Liver (tissue), 9 donors: ENCODE results near the gene ADGRD1. TPM values are rescaled to one million over a fixed set of nuclear protein-coding genes. Genes with fewer than 3 reads are reported as not detected.

ENCODE experiments used
- DNase-seq: peaks from one replicate; pipeline ENCODE4 v3.0.0-alpha.2; 2017; ENCODE audit warnings: low spot score
- H3K27ac ChIP-seq, 2 donors: one replicate each; pipeline ENCODE4 v1.7.0; 2013; ENCODE audit warnings: inconsistent platforms in 2 of 2, low read length in 2 of 2, control low read depth in 1 of 2, low read depth in 1 of 2, mild to moderate bottlenecking in 1 of 2
- H3K27me3 ChIP-seq, 4 donors: one replicate each; pipeline versions ENCODE4 v1.6.1 to v1.7.0; 2013; ENCODE audit warnings: low read length in 3 of 4, inconsistent platforms in 1 of 4, mild to moderate bottlenecking in 1 of 4, moderate library complexity in 1 of 4; ENCODE audit not compliant: control insufficient read depth in 4 of 4, insufficient read depth in 4 of 4
- H3K36me3 ChIP-seq, 4 donors: one replicate each; pipeline versions ENCODE4 v1.6.1 to v1.7.0; 2013; ENCODE audit warnings: low read length in 3 of 4, mild to moderate bottlenecking in 3 of 4, low read depth in 1 of 4, moderate library complexity in 1 of 4; ENCODE audit not compliant: control insufficient read depth in 4 of 4, insufficient read depth in 3 of 4
- H3K4me1 ChIP-seq, 4 donors: one replicate each; pipeline versions ENCODE4 v1.6.1 to v1.7.0; 2013; ENCODE audit warnings: low read length in 3 of 4, mild to moderate bottlenecking in 3 of 4, moderate library complexity in 1 of 4; ENCODE audit not compliant: control insufficient read depth in 4 of 4, insufficient read depth in 4 of 4
- H3K4me3 ChIP-seq, 3 donors: one replicate each; pipeline versions ENCODE4 v1.6.1 to v1.7.0; 2013; ENCODE audit warnings: low read length in 3 of 3, control low read depth in 1 of 3, low read depth in 1 of 3, mild to moderate bottlenecking in 1 of 3
- H3K9ac ChIP-seq, 2 donors: one replicate each; pipeline ENCODE4 v1.7.0; 2013; ENCODE audit warnings: low read length in 2 of 2, mild to moderate bottlenecking in 2 of 2, moderate library complexity in 2 of 2, control low read depth in 1 of 2, low read depth in 1 of 2
- H3K9me3 ChIP-seq, 4 donors: one replicate each; pipeline versions ENCODE4 v1.6.1 to v1.7.0; 2013; ENCODE audit warnings: low read length in 3 of 4; ENCODE audit not compliant: control insufficient read depth in 4 of 4
- ATF3 ChIP-seq: IDR thresholded peaks from 2 replicates; pipeline ENCODE4 v1.6.1; 2016; ENCODE audit warnings: antibody characterized with exemption
- EGR1 ChIP-seq, 2 donors: IDR thresholded peaks; 2 replicates each; pipeline ENCODE4 v1.6.1; 2016 to 2018; ENCODE audit warnings: antibody characterized with exemption in 2 of 2, low read depth in 2 of 2
- FOXA1 ChIP-seq: IDR thresholded peaks from 2 replicates; pipeline ENCODE4 v1.6.1; 2016; ENCODE audit warnings: antibody characterized with exemption
- GABPA ChIP-seq, 2 donors: IDR thresholded peaks in 1 of 2; conservative IDR thresholded peaks in 1 of 2; 2 replicates each; pipeline ENCODE4 v1.6.1; 2016; ENCODE audit warnings: antibody characterized with exemption in 2 of 2, mild to moderate bottlenecking in 1 of 2, moderate library complexity in 1 of 2
- HNF4G ChIP-seq: IDR thresholded peaks from 2 replicates; pipeline ENCODE4 v1.6.1; 2016; ENCODE audit warnings: antibody characterized with exemption
- JUND ChIP-seq, 2 donors: IDR thresholded peaks; 2 replicates each; pipeline ENCODE4 v1.6.1; 2016; ENCODE audit warnings: antibody characterized with exemption in 2 of 2
- NR2F2 ChIP-seq: IDR thresholded peaks from 2 replicates; pipeline ENCODE4 v1.6.1; 2016; ENCODE audit warnings: antibody characterized with exemption
- RAD21 ChIP-seq, 2 donors: IDR thresholded peaks; 2 replicates each; pipeline ENCODE4 v1.6.1; 2016; ENCODE audit warnings: antibody characterized with exemption in 2 of 2, mild to moderate bottlenecking in 2 of 2
- REST ChIP-seq: IDR thresholded peaks from 2 replicates; pipeline ENCODE4 v1.6.1; 2016; ENCODE audit warnings: antibody characterized with exemption, mild to moderate bottlenecking
- RXRA ChIP-seq, 2 donors: IDR thresholded peaks; 2 replicates each; pipeline ENCODE4 v1.6.1; 2017 to 2018; ENCODE audit warnings: antibody characterized with exemption in 2 of 2, mild to moderate bottlenecking in 1 of 2
- SP1 ChIP-seq: IDR thresholded peaks from 2 replicates; pipeline ENCODE4 v1.6.1; 2018; ENCODE audit warnings: antibody characterized with exemption, mild to moderate bottlenecking
- TAF1 ChIP-seq: conservative IDR thresholded peaks from 2 replicates; pipeline ENCODE4 v1.6.1; 2016; ENCODE audit warnings: antibody characterized with exemption, mild to moderate bottlenecking
- YY1 ChIP-seq: IDR thresholded peaks from 2 replicates; pipeline ENCODE4 v1.6.1; 2016; ENCODE audit warnings: antibody characterized with exemption, mild to moderate bottlenecking
- ZBTB33 ChIP-seq: IDR thresholded peaks from 2 replicates; pipeline ENCODE4 v1.6.1; 2016; ENCODE audit warnings: antibody characterized with exemption
- WGBS: extraction: QIAGEN DNeasy Blood & Tissue Kit; methylation state at CpG from one replicate; pipeline ENCODE4 v1.1.7; 2013; 5-methylcytosine and 5-hydroxymethylcytosine counted together
- polyA plus RNA-seq, 2 donors: library from polyadenylated mRNA; stranded (reverse) in 1 of 2; unstranded in 1 of 2; fragments of 200-250 nt in 1 of 2; fragments of >200 nt in 1 of 2; fragmentation: Nextera tagmentation in 1 of 2; extraction: Ambion mirVana in 1 of 2; gene quantifications; one replicate each; pipeline versions ENCODE4 v1.2.1 to v1.2.3, GENCODE V29; 2013 to 2015
- total RNA-seq, 2 donors: library from RNA; depleted of rRNA; stranded (reverse); fragments of >200 nt; gene quantifications; one replicate each; pipeline ENCODE4 v1.2.3, GENCODE V29; 2014
- TF ChIP-seq, protein P1 (sequence below): fragments of 150-350 bp; IDR thresholded peaks from 2 replicates; pipeline ENCODE4 v1.5.1; 2017; ENCODE audit warnings: improper control_type of control experiment, low read depth, low read length; ENCODE audit not compliant: missing input control
- donor health status: healthy.
- donor health status: healthy.
- donor health status: healthy.
- donor health status: healthy.
- donor health status: healthy.

ADGRD1 gene
- total and polyA plus RNA-seq, 4 donors = 2.7 to 7.1 (median 4.6) TPM

DNA sequence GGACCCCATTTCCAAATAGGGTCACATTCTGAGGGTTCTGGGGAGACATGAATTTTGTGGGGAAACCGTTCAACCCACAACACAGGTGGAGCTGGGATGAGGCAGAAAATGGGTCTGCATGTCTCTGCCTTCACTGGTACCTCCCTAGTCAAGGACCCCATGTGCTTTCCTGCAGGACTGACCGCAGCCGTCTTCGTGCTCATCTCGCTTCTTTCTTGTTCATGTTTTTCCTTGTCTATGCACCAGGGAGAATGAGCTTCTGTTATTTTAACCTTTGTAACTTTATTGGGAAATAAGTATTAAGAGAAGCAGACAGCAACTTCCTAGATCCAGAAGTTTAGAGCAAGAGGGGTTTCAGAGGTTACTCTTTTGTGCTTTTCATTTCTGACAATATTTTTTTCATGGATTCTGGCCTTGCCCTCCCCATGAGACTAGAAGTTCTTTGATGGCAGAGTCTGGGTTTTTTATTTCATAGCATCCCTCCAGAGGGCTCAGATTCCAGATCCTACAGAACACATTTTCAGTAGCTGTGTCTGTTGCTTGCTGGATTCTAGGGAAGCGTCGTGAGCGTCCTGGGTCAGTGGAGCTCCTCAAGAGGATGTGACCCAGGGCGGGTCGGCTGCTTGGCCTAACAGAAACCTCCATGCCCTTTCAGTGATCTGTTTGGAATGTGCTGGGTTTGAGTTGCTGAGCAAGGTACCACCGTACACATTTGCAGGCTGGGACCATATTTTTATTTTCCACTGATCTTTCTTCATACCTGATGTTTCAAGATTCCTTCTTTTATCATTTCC lies 104.2 kb downstream of the ADGRD1 start:
- no peak for TF ChIP-seq TAF1
- no peak for TF ChIP-seq EGR1 (IDR thresholded peaks at IDR 0.05; ENCODE audit: low read depth in 2 of 2)
- TF ChIP-seq YY1 = no peak
- no peak for TF ChIP-seq NR2F2
- no peak for TF ChIP-seq RXRA (IDR thresholded peaks at IDR 0.05)
- TF ChIP-seq GABPA (IDR thresholded peaks at IDR 0.05 in 1 of 2, conservative IDR thresholded peaks at IDR 0.05 in 1 of 2) = no peak
- TF ChIP-seq REST = no peak
- TF ChIP-seq ZBTB33 = no peak
- no peak for TF ChIP-seq ATF3
- TF ChIP-seq HNF4G = no peak
- Histone ChIP-seq H3K36me3 (no peaks in the 10 kb centered on the region), H3K27me3 (no peaks in the 10 kb centered on the region), H3K9me3 (no peaks in the 10 kb centered on the region), H3K4me3 (no peak overlapping the region), H3K9ac (no peak overlapping the region), H3K4me1 (no peaks in the 10 kb centered on the region), H3K27ac (no peak overlapping the region)
- 91% methylated on average over 11 of the region's 11 CpGs for WGBS
- DNase-seq = no peak

DNA sequence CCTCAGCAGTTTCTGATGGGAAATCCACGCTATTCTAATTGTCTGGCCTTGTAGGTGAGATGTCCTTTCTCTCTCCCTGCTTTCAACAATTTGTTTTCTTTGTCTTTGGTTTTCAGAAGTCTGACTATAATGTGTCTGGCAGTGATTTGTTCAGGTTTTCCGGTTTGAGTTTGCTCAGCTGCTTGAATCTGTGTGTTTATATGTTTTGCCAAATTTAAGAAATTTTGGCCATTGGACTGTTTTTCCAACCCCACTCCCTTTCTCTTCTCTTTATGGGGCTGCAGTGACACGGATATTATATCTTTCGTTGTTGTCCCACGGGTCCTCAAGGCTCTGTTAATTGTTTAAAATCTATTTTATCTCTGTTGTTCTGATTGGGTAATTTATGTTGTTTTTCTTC lies 105.0 kb downstream of the ADGRD1 start:
- no peaks in the 10 kb centered on the region for H3K9me3 ChIP-seq
- no peak overlapping the region for H3K9ac ChIP-seq
- no peak overlapping the region for H3K27ac ChIP-seq
- H3K4me3 ChIP-seq = no peak overlapping the region
- TF ChIP-seq ZBTB33 (no peak), EGR1 (IDR thresholded peaks at IDR 0.05; ENCODE audit: low read depth in 2 of 2) (no peak), RAD21 (IDR thresholded peaks at IDR 0.05) (no peak), JUND (IDR thresholded peaks at IDR 0.05) (no peak), YY1 (no peak), FOXA1 (no peak), TAF1 (no peak), REST (no peak), NR2F2 (no peak), SP1 (no peak)
- TF ChIP-seq, protein P1, sequence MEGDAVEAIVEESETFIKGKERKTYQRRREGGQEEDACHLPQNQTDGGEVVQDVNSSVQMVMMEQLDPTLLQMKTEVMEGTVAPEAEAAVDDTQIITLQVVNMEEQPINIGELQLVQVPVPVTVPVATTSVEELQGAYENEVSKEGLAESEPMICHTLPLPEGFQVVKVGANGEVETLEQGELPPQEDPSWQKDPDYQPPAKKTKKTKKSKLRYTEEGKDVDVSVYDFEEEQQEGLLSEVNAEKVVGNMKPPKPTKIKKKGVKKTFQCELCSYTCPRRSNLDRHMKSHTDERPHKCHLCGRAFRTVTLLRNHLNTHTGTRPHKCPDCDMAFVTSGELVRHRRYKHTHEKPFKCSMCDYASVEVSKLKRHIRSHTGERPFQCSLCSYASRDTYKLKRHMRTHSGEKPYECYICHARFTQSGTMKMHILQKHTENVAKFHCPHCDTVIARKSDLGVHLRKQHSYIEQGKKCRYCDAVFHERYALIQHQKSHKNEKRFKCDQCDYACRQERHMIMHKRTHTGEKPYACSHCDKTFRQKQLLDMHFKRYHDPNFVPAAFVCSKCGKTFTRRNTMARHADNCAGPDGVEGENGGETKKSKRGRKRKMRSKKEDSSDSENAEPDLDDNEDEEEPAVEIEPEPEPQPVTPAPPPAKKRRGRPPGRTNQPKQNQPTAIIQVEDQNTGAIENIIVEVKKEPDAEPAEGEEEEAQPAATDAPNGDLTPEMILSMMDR = no peak
- H3K27me3 ChIP-seq = no peaks in the 10 kb centered on the region
- 76% methylated on average over 5 of the region's 5 CpGs for WGBS
- peaks cover 0 to 1% (median 0%) of the 10 kb centered on the region in 4 donors for H3K4me1 ChIP-seq
- DNase-seq = no peak
- no peaks in the 10 kb centered on the region for H3K36me3 ChIP-seq
